Measurements from ENCODE around the gene GAL. TPM values are rescaled to one million over a fixed set of nuclear protein-coding genes. Genes with fewer than 3 reads are reported as not detected.

The GAL gene
- total and polyA plus RNA-seq, 3 donors from 2014 or later, result 1.1 to 1.3 TPM; not detected in 1

- H3K4me1 ChIP-seq, result no peaks in the 10 kb centered on the region
- no peak overlapping the region for H3K27ac ChIP-seq
- H3K9me3 ChIP-seq, result no peaks in the 10 kb centered on the region
- intact Hi-C loops (cut with DNase I; ENCODE audit: low total_unique reads), result no loop called here
- no peaks in the 10 kb centered on the region for H3K27me3 ChIP-seq
- DNase-seq, result no peak
- no peak overlapping the region for H3K4me3 ChIP-seq
- 85 to 90% methylated on average over 7 of the region's 7 CpGs for WGBS, 2 donors
- no peak for TF ChIP-seq POLR2A (IDR thresholded peaks at IDR 0.05)
- TF ChIP-seq, protein P1, sequence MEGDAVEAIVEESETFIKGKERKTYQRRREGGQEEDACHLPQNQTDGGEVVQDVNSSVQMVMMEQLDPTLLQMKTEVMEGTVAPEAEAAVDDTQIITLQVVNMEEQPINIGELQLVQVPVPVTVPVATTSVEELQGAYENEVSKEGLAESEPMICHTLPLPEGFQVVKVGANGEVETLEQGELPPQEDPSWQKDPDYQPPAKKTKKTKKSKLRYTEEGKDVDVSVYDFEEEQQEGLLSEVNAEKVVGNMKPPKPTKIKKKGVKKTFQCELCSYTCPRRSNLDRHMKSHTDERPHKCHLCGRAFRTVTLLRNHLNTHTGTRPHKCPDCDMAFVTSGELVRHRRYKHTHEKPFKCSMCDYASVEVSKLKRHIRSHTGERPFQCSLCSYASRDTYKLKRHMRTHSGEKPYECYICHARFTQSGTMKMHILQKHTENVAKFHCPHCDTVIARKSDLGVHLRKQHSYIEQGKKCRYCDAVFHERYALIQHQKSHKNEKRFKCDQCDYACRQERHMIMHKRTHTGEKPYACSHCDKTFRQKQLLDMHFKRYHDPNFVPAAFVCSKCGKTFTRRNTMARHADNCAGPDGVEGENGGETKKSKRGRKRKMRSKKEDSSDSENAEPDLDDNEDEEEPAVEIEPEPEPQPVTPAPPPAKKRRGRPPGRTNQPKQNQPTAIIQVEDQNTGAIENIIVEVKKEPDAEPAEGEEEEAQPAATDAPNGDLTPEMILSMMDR (IDR thresholded peaks at IDR 0.05), result no peak
- no peaks in the 10 kb centered on the region for H3K36me3 ChIP-seq (ENCODE audit: low read depth, missing control alignments)
These were observed 49.8 kb downstream of the GAL start for GRCh38 chr11:68734111-68734510.

DNA sequence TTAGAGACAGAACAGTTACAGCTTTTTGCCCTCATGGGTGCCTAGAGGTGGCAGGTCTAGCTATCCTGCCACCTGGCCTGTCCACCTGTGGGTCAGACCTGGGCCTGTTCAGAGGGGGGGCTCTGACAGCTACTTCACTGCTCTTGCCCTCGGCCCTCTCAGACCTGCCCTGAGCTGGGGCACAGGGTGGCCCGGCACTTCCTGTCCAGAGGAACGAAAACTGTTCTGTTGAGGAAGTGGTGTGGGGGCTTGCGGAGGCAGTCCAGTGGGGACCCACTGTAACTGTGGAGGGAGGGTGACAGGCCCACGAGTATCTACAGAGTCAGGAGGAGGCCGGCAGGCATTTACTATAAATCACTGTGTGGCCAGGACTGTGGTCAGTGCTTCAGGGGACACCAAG is 50.8 kb downstream of the GAL start:
- WGBS, 2 donors, result 84 to 90% methylated on average over 5 to 6 of the region's 6 CpGs

GRCh38 chr11:68735646-68736045 is 51.3 kb downstream of the GAL start:
- H3K9me3 ChIP-seq, result no peaks in the 10 kb centered on the region
- 88 to 94% methylated on average over 6 of the region's 6 CpGs for WGBS, 2 donors
- peaks cover 5% of the 10 kb centered on the region for H3K4me1 ChIP-seq
- no peaks in the 10 kb centered on the region for H3K27me3 ChIP-seq
- no peak overlapping the region for H3K4me3 ChIP-seq
- no peak overlapping the region for H3K27ac ChIP-seq
- TF ChIP-seq, protein P1 (IDR thresholded peaks at IDR 0.05), result no peak
- TF ChIP-seq POLR2A (IDR thresholded peaks at IDR 0.05), result no peak
- intact Hi-C loops (cut with DNase I; ENCODE audit: low total_unique reads), result no loop called here
- H3K36me3 ChIP-seq (ENCODE audit: low read depth, missing control alignments), result no peaks in the 10 kb centered on the region
- no peak for DNase-seq

More for the DNA sequence above, 50.8 kb downstream of the GAL start:
- intact Hi-C loops (cut with DNase I; ENCODE audit: low total_unique reads), result no loop called here
- TF ChIP-seq, protein P1 (IDR thresholded peaks at IDR 0.05), result no peak
- TF ChIP-seq POLR2A (IDR thresholded peaks at IDR 0.05), result no peak
- H3K27me3 ChIP-seq, result no peaks in the 10 kb centered on the region
- no peak overlapping the region for H3K4me3 ChIP-seq
- no peaks in the 10 kb centered on the region for H3K36me3 ChIP-seq (ENCODE audit: low read depth, missing control alignments)
- DNase-seq, result no peak
- H3K27ac ChIP-seq, result no peak overlapping the region
- H3K9me3 ChIP-seq, result no peaks in the 10 kb centered on the region
- H3K4me1 ChIP-seq, result peaks cover 2% of the 10 kb centered on the region

Other genes with a start within 250 kb of the GAL start
- gene PPP6R3, start 223.8 kb upstream of the GAL start, total RNA-seq, result 100 to 1,000 TPM; 188 to 190 TPM
- gene PPP6R3, start 223.8 kb upstream of the GAL start, polyA plus RNA-seq (ENCODE audit: insufficient read depth, low read depth, low replicate concordance), result 88.5 TPM
- gene TESMIN, start 67.0 kb downstream of the GAL start, total RNA-seq, result 10 to 100 TPM; 60.4 to 72.2 TPM
- 127 TPM for gene TESMIN, start 67.0 kb downstream of the GAL start, polyA plus RNA-seq (ENCODE audit: insufficient read depth, low read depth, low replicate concordance)
- 10 to 100 TPM; 49.1 to 58.5 TPM for gene CPT1A, start 157.4 kb downstream of the GAL start, total RNA-seq
- 39.2 TPM for gene CPT1A, start 157.4 kb downstream of the GAL start, polyA plus RNA-seq (ENCODE audit: insufficient read depth, low read depth, low replicate concordance)
- 10 to 100 TPM; 43.2 to 45.0 TPM for gene MRPL21, start 219.3 kb downstream of the GAL start, total RNA-seq
- gene MRPL21, start 219.3 kb downstream of the GAL start, polyA plus RNA-seq (ENCODE audit: insufficient read depth, low read depth, low replicate concordance), result 96.2 TPM
- gene IGHMBP2, start 219.3 kb downstream of the GAL start, total RNA-seq, result 10 to 100 TPM; 42.6 to 47.1 TPM
- gene IGHMBP2, start 219.3 kb downstream of the GAL start, polyA plus RNA-seq (ENCODE audit: insufficient read depth, low read depth, low replicate concordance), result 68.9 TPM